HPDE6-E6E7 (cell line): Measurements from ENCODE around the gene PGBD5.
A peak's percentile ranks its signal among the peaks of the same experiment; 100 is the strongest.

Experiments
- DNase-seq: peaks from one replicate; pipeline ENCODE4 v3.0.0; 2011; ENCODE audit warnings: missing footprints; ENCODE audit errors: extremely low spot score

The PGBD5 gene

DNA sequence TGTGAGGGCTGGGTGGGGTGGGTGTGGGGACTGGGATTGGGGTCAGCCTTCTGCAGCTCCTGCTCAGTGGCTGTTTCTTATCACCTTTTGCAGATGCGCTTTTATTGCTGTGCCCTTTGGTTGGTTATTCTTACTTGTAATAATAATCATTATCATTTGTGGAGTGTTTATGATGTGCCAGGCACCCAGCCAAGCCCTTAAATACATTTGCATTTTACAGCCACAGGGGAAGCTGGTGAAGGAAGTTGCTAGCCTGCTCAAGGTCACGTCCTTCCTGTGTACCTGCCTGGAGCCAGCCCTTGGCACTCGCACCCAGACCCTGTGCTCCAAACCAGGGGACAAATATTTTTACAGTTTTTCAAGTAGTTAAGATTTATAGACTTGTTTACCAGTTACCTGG is 144.0 kb downstream of the PGBD5 start:
- no peak for DNase-seq

DNA sequence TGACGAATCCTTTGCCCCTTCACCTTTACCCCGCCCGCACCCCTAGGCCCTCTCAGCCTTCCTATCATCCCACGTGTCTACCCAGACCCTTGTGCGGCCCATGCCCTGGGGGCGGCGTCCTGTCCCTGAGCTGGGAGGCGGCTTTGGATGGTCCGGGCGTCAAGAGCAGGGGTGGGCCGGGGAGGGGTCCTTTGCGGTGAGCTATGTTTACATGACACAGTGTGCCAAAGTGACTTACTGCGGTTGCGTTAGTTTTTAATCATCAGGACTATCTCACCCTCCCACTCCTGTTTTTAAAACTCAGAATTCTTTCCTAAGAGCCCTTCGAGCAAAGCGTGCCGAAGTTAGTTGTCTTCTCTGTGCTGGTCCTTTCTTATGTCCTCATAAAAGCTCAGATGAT is 144.6 kb downstream of the PGBD5 start:
- DNase-seq = no peak

DNA sequence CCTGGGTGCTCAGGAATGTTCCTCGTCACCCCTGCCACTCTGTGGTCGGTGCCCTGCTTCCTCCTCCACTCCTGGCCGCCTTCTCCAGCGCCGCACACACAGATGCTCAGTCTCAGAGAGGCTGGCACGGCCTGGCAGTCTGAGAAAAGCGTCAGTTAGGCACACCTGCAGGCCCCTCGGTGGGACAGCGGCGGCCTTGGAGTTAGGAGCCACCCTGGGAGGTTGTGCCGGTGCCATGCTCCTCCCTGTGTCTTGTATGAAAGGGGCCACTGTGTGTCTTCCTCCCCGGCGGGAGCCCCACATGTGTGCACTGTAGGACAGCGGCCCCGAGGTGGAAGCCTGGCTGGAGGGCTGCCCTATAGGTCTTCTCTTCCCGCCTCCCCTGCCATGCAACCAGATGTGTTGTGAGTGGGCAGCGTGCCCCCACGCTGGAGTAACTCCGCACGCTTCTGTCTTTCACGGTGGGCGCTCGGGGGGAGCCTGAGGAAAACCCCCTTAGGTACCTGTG is 145.2 kb downstream of the PGBD5 start:
- DNase-seq = no peak

DNA sequence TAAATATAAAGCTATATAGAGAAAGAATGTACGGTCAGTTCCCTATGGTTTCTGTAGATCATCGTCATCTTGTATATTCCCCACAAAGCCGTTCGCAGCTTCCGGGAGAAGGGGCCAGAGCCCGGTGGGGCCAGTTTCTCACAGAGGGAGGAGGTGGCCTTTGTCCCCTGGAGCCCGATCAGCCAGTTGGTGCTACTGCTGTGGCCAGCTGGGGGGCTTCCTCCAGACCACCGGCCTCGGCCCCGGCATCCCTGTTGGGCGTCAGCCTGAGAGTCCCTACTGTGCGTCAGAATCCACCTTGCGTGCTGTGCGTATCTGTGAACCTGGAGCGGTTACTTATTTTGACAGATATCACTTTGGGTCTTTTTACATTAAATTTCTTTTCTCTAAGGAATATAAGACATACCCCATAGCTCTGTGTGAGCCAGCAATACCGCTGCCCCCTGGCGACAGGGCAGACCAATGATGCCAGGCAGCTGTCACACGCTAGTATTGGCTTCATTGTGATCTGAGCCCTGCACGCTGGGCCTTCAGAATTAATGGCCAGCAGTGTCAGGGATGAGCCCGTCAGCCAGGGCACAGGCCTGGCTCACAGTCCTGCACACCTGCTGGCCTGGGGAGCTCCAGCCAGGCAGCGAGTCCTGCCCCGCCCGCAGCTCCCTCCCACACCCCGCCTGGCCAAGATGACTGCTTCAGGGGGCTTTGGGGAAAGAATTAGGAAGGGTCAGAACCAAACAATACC is 145.9 kb downstream of the PGBD5 start:
- no peak for DNase-seq

DNA sequence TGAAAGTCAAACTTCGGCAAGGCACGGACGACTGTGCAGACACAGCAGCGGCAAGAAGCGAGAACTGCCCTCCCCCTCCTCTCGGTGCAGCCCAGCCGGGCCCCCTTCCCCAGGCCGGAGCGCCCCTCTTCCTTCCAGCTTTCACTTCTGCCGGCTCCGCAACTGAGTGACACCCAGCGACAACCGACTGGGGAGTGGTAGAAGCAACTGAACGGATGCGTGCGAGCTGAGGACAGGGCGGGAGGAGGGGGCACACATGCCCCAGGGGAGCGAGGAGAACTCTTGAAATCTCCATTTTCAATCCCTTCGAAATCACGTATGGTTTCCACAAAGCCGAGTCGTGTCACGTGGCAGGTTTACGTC is 146.6 kb downstream of the PGBD5 start:
- no peak for DNase-seq

DNA sequence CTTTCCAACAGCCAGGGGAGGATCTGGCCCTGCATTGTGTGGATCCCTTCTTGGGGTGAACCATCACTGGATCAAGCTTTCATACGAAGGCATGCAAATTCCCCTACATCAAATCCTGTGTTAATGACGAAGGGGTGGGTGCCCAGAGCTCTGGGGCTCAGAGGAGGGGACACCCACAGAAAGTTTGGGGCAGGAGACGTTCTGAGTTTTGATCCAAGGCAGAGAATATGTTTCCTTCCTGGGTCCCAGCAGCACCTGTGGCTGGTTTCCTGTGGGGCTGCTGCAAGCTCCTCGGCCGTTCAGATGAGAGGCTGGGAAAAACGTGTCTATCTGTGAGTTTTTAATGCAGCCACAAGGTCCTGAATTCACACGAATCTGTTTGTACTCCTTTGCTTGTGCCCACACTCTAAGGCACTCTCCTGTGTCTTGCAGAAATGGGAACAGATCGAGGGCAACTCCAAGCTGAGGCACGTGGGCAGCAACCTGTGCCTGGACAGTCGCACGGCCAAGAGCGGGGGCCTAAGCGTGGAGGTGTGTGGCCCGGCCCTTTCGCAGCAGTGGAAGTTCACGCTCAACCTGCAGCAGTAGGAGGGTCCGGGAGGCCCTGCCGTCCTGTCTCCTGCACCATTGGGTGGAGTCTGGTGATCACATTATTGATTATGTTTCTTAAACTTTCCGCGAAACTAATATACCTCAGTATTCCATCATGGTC is 147.1 kb downstream of the PGBD5 start:
- DNase-seq = no peak

DNA sequence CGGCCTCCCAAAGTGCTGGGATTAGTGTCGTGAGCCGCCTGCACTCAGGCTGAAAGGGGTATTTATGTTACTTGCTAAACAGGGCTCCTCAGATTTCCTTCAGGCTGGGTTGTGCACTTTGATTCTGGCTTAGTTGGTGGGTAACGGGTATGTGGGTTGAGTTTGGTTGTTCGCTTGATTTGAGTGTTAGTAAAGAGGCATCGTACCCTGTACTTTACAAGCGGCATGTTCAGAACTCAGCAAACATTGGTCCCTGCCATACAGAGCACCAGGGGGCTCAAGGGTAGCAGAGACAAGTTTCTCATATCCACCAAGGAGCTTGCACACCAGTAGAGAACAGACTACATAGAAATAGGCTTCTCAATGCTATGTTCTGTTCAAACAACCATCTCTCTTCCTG is 147.8 kb downstream of the PGBD5 start:
- DNase-seq = no peak

DNA sequence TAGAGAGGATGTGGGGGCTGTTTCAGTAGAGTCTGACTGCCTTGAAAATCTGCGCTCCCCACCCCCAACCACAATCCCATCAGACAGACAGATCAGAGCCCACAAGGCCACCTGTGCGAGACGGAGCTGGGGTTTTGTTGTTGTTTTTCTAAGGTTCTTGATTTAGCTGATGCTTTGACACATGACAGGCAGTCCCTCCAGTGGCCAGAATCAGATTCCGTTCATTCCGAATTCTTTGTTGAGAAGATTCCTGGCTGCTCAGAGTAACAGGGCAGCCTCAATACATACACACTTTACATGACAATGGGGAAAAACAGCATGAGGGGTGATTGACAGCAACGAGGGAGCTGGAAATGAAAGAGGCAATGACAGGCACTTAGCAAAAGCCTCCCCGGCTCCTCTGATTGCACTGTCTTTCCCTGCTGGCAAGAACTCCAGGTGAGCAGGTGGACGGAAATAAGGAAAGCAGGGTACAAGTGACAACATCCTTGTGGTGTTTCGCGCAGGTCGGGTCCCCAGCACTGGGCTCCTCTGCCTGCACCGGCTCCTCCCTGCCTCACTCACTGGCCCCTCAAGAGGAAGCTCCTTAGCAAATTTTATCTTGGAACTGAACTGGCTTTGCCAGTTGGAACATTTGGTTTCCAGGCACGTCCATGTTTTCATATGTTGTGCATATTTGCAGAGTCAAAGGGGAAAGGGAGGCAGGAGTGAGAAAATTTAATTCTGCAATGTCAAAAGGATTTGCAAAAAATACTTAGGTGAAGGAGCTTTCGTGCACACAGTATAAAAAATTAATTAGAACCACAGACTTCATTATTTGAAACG is 148.7 kb downstream of the PGBD5 start:
- DNase-seq = no peak

DNA sequence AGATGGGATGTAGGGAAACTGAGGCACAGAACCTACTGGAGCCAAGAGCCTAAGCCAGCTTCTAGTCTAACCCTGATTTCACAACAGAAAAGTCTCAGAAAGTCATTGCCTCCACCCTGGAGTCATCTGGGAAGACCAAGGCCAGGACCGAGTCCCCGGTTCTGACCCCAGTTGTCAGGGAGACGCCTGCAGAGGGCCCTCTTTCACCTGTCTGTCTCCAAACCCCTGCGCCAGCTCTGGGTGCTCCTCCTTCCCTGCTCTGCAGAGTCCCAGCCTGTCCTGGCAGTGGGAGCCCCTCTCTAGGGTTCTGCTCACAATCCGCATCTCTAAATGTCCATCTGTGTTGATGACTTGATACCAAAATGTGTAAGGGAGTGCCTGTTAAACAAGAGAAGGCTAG is 149.7 kb downstream of the PGBD5 start:
- no peak for DNase-seq

DNA sequence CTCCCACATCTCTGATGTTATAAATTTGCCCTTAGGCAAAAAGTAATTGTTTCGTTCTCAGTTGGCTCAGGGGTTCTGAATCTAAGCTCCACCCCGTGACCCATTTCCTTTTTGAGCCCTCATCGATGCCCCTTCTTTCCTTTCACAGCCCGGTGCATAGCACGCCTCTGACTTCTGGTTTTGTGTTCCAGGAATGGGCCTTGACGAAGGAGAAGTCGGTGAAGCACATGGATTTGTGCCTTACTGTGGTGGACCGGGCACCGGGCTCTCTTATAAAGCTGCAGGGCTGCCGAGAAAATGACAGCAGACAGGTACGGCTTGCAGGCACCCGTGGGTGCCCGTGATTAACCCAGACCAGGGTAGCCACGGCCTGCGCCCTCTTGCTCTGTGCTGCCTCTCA is 151.9 kb downstream of the PGBD5 start:
- DNase-seq = no peak

DNA sequence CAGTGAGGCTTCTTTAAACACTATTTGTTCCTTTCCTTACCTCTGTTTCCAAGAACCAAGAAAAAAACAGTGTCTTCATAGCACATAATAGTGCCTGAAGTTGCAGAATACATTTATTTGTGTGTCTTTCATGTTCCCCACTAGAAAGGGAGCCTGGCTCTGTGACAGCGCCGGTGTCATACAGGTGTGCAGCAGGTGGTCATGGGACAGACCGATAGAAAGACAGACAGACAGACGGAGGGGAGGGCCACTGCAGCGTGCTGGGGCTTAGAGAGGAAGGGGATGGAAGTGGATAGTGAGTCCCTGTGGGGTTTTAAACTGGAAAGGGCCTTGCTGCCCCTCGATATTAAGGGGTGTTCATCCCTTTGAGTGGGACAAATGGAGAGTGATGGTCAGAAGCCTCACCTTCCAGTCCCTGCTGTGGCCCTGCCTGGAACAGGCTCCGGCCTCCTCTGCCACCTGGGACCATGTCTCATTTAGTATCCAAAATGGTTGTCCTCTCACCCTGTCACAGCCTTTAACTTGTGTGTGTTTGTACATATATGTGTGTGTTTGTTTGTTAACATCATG is 152.9 kb downstream of the PGBD5 start:
- DNase-seq = no peak

DNA sequence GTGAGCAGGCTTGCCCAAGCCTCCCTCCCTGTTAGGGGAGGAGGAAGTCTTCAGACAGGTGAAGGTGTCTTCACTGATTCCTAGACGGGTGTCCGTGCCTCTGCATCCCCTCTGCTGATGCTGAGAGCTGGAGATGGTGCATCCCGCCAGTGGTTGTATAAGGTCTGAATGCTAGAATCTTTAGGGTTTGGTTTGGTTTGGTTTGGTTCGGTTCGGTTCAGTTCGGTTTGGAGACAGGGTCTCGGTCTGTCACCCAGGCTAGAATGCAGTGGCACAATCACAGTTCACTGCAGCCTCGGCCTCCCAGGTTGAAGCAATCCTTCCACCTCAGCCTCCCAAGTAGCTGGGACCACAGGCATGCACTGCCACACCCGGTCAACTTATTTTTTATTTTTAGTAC is 153.6 kb downstream of the PGBD5 start:
- no peak for DNase-seq

DNA sequence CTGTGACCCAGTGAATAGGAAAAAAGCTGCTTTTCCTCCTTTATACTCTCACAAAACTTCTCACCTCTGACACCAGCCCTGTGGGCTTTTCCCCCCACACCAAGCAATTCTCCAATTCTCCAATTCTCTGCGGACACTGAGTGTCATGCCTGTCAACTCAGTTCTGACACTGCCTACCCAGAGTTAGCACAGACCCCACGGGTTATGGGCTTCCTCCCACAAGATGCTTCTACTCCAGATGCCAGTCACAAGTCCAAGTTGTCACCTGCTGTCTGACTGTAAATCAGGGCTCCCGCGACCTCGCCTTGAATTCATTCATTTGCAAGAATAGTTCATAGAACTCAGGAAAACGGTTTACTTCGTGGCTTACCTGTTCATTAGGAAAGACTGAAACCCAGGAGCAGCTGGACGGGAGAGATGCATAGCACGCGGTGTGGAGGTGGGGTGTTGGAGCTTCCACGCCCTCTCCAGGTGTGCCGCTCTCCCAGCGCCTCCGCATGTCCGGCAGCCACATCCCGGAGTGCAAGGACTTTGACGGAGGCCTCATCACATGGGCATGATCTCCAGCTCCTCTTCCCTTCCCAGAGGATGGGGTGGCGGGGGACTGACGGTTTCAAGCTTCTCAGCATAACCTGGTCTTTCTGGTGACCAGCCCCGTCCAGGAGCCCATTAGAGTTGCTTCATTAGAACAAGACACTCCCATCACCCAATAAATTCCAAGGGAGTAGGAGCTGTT is 154.7 kb downstream of the PGBD5 start:
- no peak for DNase-seq

DNA sequence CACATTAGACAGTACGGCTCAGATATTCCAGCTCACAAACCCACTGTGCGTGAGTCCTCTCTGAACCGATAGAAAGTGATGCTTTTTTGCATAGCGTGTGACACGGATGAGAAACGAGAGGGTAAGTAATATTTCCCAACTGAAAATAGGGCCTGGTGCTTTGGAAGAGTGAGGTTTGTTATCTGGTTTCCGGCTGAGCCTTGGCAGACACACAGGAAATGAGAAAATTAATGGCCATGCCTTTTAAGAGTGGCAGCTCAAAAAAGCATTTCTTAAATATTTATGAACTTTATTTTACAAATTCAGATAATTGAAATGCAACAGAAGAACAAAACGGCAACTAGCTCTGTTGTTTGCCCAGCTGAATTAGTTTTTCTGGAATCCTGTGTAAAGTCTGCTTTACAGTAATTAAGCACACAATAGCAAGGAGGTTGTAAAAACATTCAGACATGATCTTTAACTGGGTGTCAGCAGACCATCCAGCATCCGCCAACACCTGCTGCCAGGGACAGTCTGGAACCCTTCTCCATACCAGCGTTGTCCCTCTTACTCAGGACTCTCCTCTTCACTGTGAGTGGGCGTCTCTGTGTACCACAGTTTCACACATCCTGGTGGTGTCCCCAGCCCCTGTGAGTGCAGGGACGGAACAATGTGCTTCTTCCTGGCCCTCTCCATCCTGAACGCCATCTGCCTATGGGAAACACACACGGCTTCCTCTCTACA is 155.4 kb downstream of the PGBD5 start:
- no peak for DNase-seq

DNA sequence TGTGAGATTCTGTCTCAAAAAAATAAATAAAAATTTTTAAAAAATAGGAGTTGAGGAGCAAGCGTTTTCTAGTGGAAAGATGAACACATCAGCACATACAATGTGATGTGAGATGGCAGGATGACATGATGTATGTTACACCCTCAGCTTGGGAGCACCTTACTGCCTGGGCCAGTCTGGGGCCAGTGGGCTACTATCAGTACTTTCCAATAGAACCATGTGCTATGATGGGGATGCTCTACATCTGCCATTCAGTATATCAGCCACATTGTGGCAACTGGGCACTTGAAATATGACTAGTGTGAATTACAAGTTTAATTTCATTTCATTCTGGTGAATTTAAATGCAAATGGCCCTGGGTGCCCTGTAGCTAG is 156.0 kb downstream of the PGBD5 start:
- no peak for DNase-seq

DNA sequence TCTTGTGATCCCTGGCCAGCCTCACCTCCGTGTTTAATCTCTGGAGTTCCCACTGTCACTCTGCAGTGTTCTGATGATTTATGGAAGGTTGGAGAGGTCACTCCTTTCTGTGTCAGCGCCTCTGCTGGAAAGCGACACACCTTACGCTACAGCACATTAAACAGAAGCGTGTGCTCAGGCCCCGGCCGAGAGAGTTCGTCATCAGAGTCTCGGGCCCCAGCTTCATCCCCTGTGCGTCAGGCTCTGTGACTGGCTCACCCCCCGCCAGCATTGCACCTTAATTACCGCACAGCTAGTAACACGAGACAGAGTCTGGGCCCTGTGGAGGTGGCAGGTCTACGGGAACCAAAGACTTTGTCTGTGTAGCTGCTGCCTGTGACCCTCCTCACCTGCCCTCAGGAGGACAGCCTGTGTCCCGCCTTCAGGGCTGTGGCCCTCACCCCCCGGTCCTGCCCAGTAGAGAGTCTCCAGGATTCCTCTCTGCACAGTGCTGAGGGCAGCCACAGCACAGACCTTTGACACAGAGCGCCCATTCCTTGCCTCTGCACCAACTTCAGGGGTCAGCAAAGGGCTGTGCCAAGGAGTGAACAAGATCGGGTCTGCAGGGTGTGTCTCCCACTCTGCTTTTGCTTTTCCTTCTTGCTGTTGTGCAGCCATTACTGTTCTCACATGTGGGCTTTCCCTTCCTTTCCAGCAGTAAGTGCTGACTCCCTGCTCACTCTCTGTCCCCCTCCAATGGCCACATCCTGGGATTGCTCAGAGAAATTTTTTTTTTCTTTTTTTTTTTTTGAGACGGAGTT is 157.6 kb downstream of the PGBD5 start:
- DNase-seq = peak; percentile 77

DNA sequence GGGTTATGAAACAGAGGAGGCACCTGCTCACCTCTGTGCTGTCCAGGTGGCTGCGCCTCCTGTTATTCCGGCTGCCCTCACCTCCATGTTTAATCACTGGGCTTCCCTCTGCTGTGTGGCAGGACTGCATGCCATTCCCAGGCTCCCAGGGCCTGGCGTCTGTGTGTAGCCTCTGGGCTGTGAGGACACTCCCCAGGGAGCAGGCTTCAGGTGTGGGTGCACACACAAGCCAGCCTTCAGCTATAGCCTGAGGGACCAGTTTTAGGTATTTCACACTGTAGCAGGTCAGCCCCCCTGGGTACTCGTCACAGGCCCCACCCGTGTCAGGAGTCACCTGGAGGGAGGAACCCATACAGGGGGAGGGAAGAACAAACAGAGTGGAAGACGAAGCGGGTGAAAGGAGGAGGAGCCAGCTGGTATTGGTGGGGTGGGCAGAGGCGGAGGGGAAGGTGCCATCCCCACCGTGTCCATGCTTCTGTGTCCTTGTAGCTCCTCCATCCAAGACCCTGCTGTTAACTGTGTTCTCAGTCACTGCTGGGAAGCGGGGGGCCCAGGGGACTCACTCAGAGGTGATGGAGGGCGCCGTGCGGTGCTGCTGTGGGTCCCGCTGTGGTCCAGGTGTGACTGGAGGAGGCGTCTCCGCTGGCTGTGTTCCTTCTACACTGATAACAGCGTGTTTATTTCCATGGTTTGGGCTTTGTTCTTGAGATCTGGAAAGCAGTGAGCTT is 158.6 kb downstream of the PGBD5 start:
- DNase-seq = no peak

DNA sequence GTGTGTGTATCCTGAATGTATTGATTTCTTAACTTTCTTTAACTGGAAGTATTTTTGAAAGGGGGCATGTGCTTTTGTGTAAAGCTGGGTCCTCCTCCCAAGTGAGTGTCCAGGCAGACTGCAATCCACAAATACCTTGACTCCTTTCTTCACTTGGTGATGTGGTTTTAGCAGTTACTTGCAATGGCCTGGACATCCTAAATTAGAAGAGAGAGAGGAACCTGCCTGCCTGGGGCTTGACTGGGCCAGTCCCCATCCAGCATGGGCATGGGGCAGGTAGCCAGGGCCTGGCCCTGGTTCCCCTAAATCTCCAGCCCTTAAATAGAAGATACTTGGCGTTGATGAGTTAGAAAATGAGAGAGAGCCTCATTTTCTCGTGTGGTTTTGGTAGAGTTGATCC is 159.7 kb downstream of the PGBD5 start:
- no peak for DNase-seq
